Activated T-cell treated with anti-CD3 and anti-CD28 coated beads, Interleukin-2, amount 50 U/mL, for 4 hours (primary cell): ENCODE results near the gene AGTPBP1. TPM values are rescaled to one million over a fixed set of nuclear protein-coding genes. Genes with fewer than 3 reads are reported as not detected.
"Not testable (repeated sequence)": the region's sequence is repeated elsewhere in the genome, so short reads cannot be mapped to it uniquely, and the experiment has no call there.

Experiments
- ATAC-seq, 2 donors: fragments of 200-7000 bp; cut with Tn5 transposase; one replicate each; pipeline ENCODE4 v1.10.0; 2021
- DNase-seq: peaks from one replicate; pipeline ENCODE4 v3.0.0-alpha.2; 2020
- H3K27me3 Mint-ChIP-seq: one replicate; pipeline ENCODE4 v1.8.0; 2021; ENCODE audit warnings: low read depth, mixed read lengths
- H3K36me3 Mint-ChIP-seq: one replicate; pipeline ENCODE4 v1.8.0; 2022; ENCODE audit warnings: mixed read lengths; ENCODE audit not compliant: insufficient read depth
- H3K4me1 Mint-ChIP-seq: one replicate; pipeline ENCODE4 v1.8.0; 2021; ENCODE audit warnings: low read depth, mixed read lengths
- H3K4me3 Mint-ChIP-seq: one replicate; pipeline ENCODE4 v1.8.0; 2021; ENCODE audit warnings: mild to moderate bottlenecking, moderate library complexity, mixed read lengths
- H3K9me3 Mint-ChIP-seq: one replicate; pipeline ENCODE4 v1.8.0; 2021; ENCODE audit warnings: mixed read lengths
- total RNA-seq, 3 donors: library from RNA; stranded (reverse); gene quantifications; one replicate each; pipeline ENCODE4 v1.2.1, GENCODE V29; 2021

Gene AGTPBP1
- total RNA-seq, 3 donors from 2014 or later, result 17.2 to 20.3 (median 17.8) TPM

DNA sequence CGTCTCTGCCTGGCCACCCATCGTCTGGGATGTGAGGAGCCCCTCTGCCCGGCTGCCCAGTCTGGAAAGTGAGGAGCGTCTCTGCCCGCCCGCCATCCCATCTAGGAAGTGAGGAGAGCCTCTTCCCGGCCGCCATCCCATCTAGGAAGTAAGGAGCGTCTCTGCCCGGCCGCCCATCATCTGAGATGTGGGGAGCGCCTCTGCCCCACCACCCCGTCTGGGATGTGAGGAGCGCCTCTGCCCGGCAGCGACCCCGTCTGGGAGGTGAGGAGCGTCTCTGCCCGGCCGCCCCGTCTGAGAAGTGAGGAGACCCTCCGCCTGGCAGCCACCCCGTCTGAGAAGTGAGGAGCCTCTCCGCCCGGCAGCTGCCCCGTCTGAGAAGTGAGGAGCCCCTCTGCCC, 168.2 kb downstream of the AGTPBP1 start:
- H3K4me3 Mint-ChIP-seq, H3K4me1 Mint-ChIP-seq, H3K9me3 Mint-ChIP-seq, ATAC-seq, H3K27me3 Mint-ChIP-seq, DNase-seq: not testable (repeated sequence)
- H3K36me3 Mint-ChIP-seq, result peaks cover 21% of the 10 kb centered on the region

DNA sequence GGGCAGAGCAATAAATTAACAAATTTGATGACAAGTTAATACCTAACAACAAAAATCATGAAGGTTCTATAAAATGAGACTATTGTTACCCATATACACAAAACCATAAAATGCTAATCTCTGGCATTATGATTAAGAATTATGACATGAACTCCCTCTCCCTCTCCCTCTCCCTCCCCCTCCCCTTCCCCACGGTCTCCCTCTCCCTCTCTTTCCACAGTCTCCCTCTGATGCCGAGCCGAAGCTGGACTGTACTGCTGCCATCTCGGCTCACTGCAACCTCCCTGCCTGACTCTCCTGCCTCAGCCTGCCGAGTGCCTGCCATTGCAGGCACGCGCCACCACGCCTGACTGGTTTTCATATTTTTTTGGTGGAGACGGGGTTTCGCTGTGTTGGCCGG, 168.8 kb downstream of the AGTPBP1 start:
- H3K4me1 Mint-ChIP-seq, H3K9me3 Mint-ChIP-seq: not testable (repeated sequence)

DNA sequence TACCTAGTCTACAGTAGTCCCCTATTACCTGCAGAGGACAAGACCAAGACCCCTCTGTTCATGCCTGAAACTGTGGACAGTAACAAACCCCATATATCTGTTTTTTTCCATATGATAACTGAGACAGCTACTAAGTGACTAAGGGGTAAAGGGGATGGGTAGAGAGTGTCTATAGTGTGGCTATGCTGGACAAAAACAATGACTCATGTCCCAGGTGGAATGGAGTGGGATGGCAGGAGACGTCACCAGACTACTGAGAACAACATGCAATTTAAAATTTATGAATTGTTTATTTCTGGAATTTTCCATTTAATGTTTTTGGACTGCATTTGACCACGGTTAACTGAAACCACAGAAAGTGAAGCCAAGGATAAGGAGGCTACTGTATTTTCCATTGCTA, 171.8 kb downstream of the AGTPBP1 start:
- Mint-ChIP-seq H3K9me3 (no peaks in the 10 kb centered on the region), H3K36me3 (peaks cover 47% of the 10 kb centered on the region), H3K4me3 (no peak overlapping the region), H3K27me3 (no peaks in the 10 kb centered on the region), H3K4me1 (no peaks in the 10 kb centered on the region)
- DNase-seq (no peak), ATAC-seq (no peak)

More for the DNA sequence above, 168.8 kb downstream of the AGTPBP1 start:
- H3K27me3 Mint-ChIP-seq, DNase-seq, H3K4me3 Mint-ChIP-seq, ATAC-seq: not testable (repeated sequence)
- H3K36me3 Mint-ChIP-seq, result peaks cover 23% of the 10 kb centered on the region

DNA sequence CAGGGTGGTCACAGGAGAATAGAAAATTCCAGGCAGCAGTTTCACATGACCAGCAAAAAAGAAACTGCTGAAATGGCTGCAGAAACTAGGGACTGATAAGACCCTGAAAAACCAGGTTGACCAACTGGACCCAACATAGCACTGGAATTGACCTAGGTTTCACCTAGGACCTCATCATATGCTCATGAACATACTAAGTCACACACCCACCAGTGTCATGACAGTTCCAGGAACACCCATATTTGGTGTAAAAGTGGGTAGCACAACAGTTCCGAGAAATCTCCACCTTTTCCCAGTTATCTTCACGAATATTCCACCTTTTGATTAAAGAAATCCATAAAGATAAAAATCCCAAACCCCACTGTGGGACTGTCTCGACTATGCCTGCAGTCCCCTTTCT, 182.2 kb downstream of the AGTPBP1 start:
- Mint-ChIP-seq H3K27me3 (no peaks in the 10 kb centered on the region), H3K9me3 (no peaks in the 10 kb centered on the region)
- no peak for DNase-seq

DNA sequence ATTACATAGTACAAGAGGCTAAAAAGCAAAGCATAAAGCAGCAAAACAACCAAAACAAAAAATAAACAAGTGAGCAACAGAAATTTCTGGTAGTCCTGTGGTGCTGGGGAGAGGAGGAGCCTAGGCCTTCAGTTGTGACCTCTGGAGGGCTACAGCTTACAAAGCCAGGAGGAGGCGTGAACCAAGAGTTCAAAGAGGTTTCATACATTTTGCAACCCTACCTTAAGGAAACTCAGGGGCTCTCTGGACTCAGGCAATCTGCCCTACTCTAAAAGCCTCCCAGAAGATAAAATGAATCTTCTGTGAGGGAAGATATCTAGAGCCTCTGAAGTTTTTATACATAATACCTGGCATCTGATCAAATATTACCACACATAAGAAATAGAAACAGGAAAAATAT, 187.4 kb downstream of the AGTPBP1 start:
- ATAC-seq (no peak), DNase-seq (no peak)
- no peaks in the 10 kb centered on the region for H3K9me3 Mint-ChIP-seq
- no peaks in the 10 kb centered on the region for H3K27me3 Mint-ChIP-seq
- peaks cover 24% of the 10 kb centered on the region for H3K36me3 Mint-ChIP-seq
- peaks cover 8% of the 10 kb centered on the region for H3K4me1 Mint-ChIP-seq
- no peak overlapping the region for H3K4me3 Mint-ChIP-seq

More for the DNA sequence above, 182.2 kb downstream of the AGTPBP1 start:
- H3K4me1 Mint-ChIP-seq, result peaks cover 4% of the 10 kb centered on the region
- H3K36me3 Mint-ChIP-seq, result peaks cover 26% of the 10 kb centered on the region
- H3K4me3 Mint-ChIP-seq, result no peak overlapping the region
- no peak for ATAC-seq

DNA sequence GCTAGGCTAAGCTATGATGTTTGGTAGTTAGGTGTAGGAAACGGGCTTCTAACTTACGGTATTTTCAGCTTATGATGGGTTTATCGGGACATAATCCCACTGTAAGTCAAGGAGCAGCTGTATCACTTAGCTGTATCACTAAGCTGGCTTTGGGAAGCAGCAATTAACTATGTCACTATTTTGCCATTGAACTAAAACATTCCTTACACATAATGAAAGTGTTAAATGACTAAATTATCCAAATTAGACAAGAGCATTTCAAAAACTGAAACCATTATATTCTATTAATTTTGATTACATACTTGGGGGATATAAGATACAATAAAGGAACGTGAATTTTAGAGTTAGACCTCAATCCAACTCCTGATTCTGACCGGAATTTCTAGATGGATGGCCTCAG, 188.3 kb downstream of the AGTPBP1 start:
- H3K4me3 Mint-ChIP-seq, result no peak overlapping the region
- H3K4me1 Mint-ChIP-seq, result peaks cover 8% of the 10 kb centered on the region
- ATAC-seq (no peak), DNase-seq (no peak)
- no peaks in the 10 kb centered on the region for H3K9me3 Mint-ChIP-seq
- no peaks in the 10 kb centered on the region for H3K27me3 Mint-ChIP-seq
- peaks cover 29% of the 10 kb centered on the region for H3K36me3 Mint-ChIP-seq

DNA sequence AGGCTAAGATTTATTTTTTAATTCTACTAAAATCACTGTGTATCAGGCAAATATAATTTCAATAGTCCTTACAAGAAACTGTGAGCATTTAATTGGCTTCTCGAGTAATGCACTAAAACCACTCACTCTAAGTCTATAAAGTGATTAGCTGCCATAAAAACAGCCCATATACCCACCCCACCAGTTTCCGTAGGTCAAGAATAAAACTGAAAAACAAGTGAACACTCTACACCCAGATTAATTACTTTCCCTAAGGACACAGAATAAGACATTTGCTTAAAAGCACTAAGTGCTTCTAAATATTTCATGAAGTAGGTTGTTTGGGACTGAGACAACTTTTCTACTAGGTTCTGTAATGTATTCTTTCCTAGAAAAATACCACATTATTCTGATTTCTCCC, 194.2 kb downstream of the AGTPBP1 start:
- no peaks in the 10 kb centered on the region for H3K9me3 Mint-ChIP-seq
- DNase-seq, result no peak
- no peaks in the 10 kb centered on the region for H3K27me3 Mint-ChIP-seq
- H3K36me3 Mint-ChIP-seq, result peaks cover 16% of the 10 kb centered on the region
- H3K4me3 Mint-ChIP-seq, result no peak overlapping the region
- no peaks in the 10 kb centered on the region for H3K4me1 Mint-ChIP-seq
- no peak for ATAC-seq

DNA sequence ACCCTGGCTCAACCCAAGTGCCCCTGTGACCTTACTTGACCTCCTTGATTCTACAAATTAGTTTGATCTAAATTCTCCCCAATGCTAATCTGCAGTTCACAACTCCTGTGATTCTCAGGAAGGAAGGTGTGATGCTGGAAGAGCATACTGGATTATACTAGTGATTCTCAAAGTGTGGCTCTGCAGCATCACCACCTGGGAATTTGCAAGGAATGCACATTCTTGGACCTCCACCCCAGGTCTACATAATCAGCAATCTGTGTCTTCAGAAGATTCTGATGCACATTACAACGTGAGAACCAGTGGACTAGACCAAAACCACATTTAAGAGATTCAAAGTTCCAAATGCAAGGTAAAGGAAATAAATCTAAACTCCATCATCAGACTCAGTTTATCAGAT, 198.6 kb downstream of the AGTPBP1 start:
- H3K36me3 Mint-ChIP-seq, result peaks cover 9% of the 10 kb centered on the region
- no peaks in the 10 kb centered on the region for H3K4me1 Mint-ChIP-seq
- H3K4me3 Mint-ChIP-seq, result no peak overlapping the region
- no peaks in the 10 kb centered on the region for H3K9me3 Mint-ChIP-seq
- H3K27me3 Mint-ChIP-seq, result no peaks in the 10 kb centered on the region
- ATAC-seq (no peak), DNase-seq (no peak)

DNA sequence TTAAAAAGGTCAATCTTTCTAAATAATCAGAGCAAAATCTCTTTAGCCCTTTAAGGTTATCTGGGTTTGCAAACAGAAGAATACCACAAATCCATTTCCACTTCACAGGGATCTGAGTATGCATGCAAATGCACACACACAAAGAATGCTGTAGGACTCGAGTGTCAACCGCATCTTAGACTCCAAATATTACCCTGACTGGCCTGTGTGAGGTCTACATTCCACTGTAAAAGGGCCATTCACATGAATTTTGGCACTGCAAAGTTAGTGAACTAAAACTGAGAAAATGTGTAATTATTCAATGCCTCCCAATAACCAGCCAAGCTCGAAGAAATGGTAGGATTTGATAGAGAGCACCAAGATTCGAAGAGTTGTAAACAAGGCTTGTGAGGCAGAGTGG, 199.9 kb downstream of the AGTPBP1 start:
- H3K4me1 Mint-ChIP-seq, result no peaks in the 10 kb centered on the region
- ATAC-seq, result no peak
- H3K36me3 Mint-ChIP-seq, result peaks cover 9% of the 10 kb centered on the region
- DNase-seq, result no peak
- H3K9me3 Mint-ChIP-seq, result no peaks in the 10 kb centered on the region
- no peaks in the 10 kb centered on the region for H3K27me3 Mint-ChIP-seq
- H3K4me3 Mint-ChIP-seq, result no peak overlapping the region

DNA sequence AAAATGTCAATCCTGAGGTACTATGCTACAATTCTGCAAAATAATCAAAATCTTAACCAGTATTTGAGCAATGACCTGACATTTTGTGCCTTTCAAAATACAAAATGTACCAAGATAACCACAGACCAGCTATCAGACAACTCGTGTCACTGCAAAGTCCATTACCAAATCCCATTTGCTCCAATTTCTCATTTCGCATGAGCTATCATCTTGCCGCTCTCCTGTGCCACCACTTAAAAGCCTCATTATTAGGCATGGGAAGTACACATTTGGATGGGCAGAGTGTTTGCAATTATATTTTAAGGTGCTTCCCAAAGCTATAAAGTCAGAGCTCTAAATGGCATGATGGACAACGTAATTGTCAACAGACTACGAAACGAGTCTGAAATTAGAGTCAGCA, 205.2 kb downstream of the AGTPBP1 start:
- H3K4me1 Mint-ChIP-seq, result no peaks in the 10 kb centered on the region
- no peaks in the 10 kb centered on the region for H3K27me3 Mint-ChIP-seq
- peaks cover 2% of the 10 kb centered on the region for H3K36me3 Mint-ChIP-seq
- no peak overlapping the region for H3K4me3 Mint-ChIP-seq
- DNase-seq, result no peak
- no peak for ATAC-seq
- H3K9me3 Mint-ChIP-seq, result no peaks in the 10 kb centered on the region

DNA sequence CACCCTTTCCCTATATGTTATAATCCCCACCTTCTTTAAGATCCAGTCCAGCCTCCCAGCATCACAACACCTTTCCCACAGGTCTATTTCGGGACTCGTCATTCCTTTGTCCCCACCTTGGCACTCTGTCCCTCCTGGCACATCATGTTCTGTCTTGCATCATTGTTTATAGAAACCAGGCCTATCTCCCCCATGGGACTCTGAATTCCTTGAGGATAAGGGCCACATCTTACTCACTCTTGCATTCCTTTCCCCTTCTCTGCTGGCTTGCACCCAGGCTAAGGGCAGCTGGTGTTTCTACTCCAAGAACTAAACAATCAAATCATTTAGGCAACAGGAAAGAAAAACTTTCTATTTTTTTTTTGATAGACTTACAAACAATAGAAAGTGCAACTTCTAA, 205.7 kb downstream of the AGTPBP1 start:
- H3K4me1 Mint-ChIP-seq, result no peaks in the 10 kb centered on the region
- no peaks in the 10 kb centered on the region for H3K27me3 Mint-ChIP-seq
- H3K4me3 Mint-ChIP-seq, result no peak overlapping the region
- ATAC-seq (no peak), DNase-seq (no peak)
- no peaks in the 10 kb centered on the region for H3K9me3 Mint-ChIP-seq
- H3K36me3 Mint-ChIP-seq, result peaks cover under 1% of the 10 kb centered on the region

DNA sequence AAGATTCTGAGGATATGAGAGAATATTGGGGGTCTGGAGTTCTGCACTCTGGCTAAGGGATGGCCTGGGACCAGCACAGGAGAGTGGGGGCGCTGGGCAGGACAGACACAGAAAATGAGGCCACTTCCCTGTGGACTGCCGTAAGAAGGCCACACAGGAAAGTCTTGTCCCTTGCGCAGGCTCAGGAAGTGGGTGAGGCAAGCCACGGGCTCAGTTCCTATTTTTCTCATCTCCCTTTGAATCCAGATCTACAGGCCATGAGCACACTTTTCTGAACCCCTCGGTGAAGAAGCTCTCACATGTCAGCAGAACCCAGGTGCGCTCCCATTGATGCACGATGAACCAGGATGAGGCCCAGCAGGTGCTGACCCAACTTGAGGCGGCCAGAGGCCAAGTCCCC, 207.4 kb downstream of the AGTPBP1 start:
- Mint-ChIP-seq H3K36me3 (no peaks in the 10 kb centered on the region), H3K4me3 (no peak overlapping the region), H3K4me1 (no peaks in the 10 kb centered on the region), H3K9me3 (no peaks in the 10 kb centered on the region), H3K27me3 (no peaks in the 10 kb centered on the region)
- ATAC-seq, result no peak
- no peak for DNase-seq

DNA sequence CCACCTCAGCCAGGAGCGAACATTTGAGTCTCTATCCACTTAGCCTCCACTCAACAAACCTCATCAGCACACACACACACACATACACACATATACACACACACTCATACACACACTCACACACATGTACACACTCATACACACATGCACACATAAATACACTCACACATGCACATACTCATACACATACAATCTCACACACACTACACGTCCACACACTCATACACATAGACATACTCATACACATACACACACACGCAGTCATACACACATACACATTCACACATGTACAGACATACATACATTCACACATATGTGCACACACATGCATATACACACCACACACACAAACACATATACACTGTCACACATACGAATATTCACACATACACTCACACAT, 208.2 kb downstream of the AGTPBP1 start:
- no peak for DNase-seq
- Mint-ChIP-seq H3K27me3 (no peaks in the 10 kb centered on the region), H3K36me3 (no peaks in the 10 kb centered on the region), H3K9me3 (no peaks in the 10 kb centered on the region), H3K4me3 (no peak overlapping the region), H3K4me1 (no peaks in the 10 kb centered on the region)
- ATAC-seq, result no peak

DNA sequence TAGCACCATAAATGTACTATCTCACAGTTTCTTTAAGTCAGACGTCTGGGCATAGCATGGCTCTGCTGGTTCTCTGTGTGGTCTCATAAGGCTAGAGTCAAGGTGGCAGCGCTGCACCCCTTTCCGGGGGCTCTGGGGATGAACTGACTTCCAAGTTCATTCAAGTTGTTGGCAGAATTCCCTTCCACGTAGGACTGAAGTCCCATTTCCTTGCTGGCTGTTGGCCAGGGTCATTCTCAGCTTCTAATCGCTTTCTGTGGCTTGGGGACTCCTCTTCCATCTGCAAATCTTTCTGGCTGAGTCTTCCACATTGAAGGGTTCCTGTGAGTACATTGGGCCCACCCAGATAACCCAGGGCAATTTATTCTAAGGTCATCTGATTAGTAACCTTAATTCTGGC, 211.0 kb downstream of the AGTPBP1 start:
- no peaks in the 10 kb centered on the region for H3K4me1 Mint-ChIP-seq

DNA sequence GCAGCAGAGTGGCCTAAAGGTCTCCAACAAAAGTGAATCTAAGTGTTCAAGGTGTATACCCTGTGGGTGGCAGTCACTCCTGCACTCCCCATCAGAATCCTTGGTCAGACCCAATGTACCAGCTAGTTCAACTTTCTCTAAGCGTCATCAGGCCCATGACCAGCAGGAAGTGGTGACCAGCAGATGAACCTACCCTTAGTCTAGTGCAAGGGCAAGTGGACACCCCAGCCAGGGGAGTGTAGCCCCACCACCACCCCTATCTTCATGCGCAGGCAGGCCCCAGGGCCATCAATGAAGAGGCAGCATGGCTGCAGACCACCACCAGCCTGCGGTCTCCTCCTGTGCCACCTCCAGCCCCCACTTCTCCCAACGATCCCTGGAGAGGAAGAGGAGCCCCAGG, 213.1 kb downstream of the AGTPBP1 start:
- Mint-ChIP-seq H3K36me3 (no peaks in the 10 kb centered on the region), H3K9me3 (no peaks in the 10 kb centered on the region), H3K4me3 (no peak overlapping the region), H3K27me3 (peaks cover 10% of the 10 kb centered on the region), H3K4me1 (no peaks in the 10 kb centered on the region)
- ATAC-seq (no peak), DNase-seq (no peak)

More for the DNA sequence above, 211.0 kb downstream of the AGTPBP1 start:
- DNase-seq, result no peak
- H3K4me3 Mint-ChIP-seq, result no peak overlapping the region
- H3K27me3 Mint-ChIP-seq, result no peaks in the 10 kb centered on the region
- no peaks in the 10 kb centered on the region for H3K9me3 Mint-ChIP-seq
- no peak for ATAC-seq
- no peaks in the 10 kb centered on the region for H3K36me3 Mint-ChIP-seq

DNA sequence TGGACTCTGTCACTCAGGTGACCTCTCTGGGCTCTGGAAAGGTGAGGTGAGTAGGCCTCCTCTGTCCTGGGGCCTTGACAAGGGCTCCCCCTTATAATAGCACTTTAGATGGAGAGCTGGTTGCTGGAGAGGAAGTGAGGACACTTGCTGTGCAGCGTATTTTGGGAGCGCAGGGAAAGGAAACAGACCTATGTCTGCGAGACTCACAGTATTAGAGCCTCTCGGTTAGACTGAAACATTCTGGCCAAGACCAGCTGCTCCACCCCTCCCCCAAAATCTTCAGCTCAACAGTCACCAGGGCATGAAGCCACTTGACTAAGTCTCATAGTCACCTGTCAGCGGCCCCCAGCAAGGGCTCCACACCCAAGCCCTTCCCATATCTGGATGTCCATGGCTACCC, 213.6 kb downstream of the AGTPBP1 start:
- ATAC-seq, result no peak
- Mint-ChIP-seq H3K36me3 (no peaks in the 10 kb centered on the region), H3K9me3 (no peaks in the 10 kb centered on the region), H3K4me1 (no peaks in the 10 kb centered on the region), H3K4me3 (no peak overlapping the region), H3K27me3 (peaks cover 12% of the 10 kb centered on the region)
- no peak for DNase-seq
